Measurements from ENCODE around the gene FAT2.
"Not testable (repeated sequence)": the region's sequence is repeated elsewhere in the genome, so short reads cannot be mapped to it uniquely, and the experiment has no call there.

The FAT2 gene

GRCh38 chr5:151601391-151601790, 10.3 kb upstream of the FAT2 start:
- Histone ChIP-seq H3K4me1 (ENCODE audit: insufficient read depth, low read length) (peaks cover 7% of the 10 kb centered on the region), H3K27me3 (ENCODE audit: insufficient read depth, low read length) (no peaks in the 10 kb centered on the region), H3K4me3 (ENCODE audit: low read length) (no peak overlapping the region), H2AFZ (ENCODE audit: low read depth, low read length) (no peak overlapping the region), H3K9me3 (ENCODE audit: low read length) (no peaks in the 10 kb centered on the region), H3K36me3 (ENCODE audit: insufficient read depth, low read length) (no peaks in the 10 kb centered on the region)

- H3K27me3 ChIP-seq (ENCODE audit: insufficient read depth, low read length) = no peaks in the 10 kb centered on the region
- H3K4me3 ChIP-seq (ENCODE audit: low read length) = no peak overlapping the region
- no peaks in the 10 kb centered on the region for H3K9me3 ChIP-seq (ENCODE audit: low read length)
- no peaks in the 10 kb centered on the region for H3K36me3 ChIP-seq (ENCODE audit: insufficient read depth, low read length)
- H3K4me1 ChIP-seq (ENCODE audit: insufficient read depth, low read length) = peaks cover 7% of the 10 kb centered on the region
- H2AFZ ChIP-seq (ENCODE audit: low read depth, low read length) = no peak overlapping the region
Measured at GRCh38 chr5:151600069-151600665, 9.0 kb upstream of the FAT2 start.

GRCh38 chr5:151598984-151599383, 7.9 kb upstream of the FAT2 start:
- Histone ChIP-seq H3K27me3 (ENCODE audit: insufficient read depth, low read length) (no peaks in the 10 kb centered on the region), H3K36me3 (ENCODE audit: insufficient read depth, low read length) (no peaks in the 10 kb centered on the region), H3K4me3 (ENCODE audit: low read length) (no peak overlapping the region), H3K9me3 (ENCODE audit: low read length) (no peaks in the 10 kb centered on the region), H3K4me1 (ENCODE audit: insufficient read depth, low read length) (peaks cover 7% of the 10 kb centered on the region), H2AFZ (ENCODE audit: low read depth, low read length) (no peak overlapping the region)

DNA sequence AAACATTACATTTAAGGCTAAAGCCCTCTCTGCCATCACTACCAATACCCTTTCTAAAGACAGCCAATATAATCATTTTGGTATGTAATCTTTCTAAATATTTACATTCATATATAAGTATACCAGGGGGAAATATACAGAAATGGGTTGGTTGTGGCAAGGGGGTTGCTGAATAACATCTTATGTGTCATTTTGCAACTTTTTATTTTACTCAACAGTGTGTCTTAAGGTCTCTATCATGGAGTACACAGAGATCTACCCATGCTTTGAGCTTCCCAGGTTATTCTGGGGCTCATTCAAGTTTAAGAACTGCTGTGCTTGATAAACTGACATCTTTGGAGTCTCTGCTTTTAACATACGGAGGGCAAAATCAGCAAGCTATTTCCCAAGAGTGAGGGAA, 7.4 kb upstream of the FAT2 start:
- no peak overlapping the region for H2AFZ ChIP-seq (ENCODE audit: low read depth, low read length)
- H3K9me3 ChIP-seq (ENCODE audit: low read length) = no peaks in the 10 kb centered on the region
- no peaks in the 10 kb centered on the region for H3K27me3 ChIP-seq (ENCODE audit: insufficient read depth, low read length)
- H3K4me1 ChIP-seq (ENCODE audit: insufficient read depth, low read length) = peaks cover 7% of the 10 kb centered on the region
- H3K4me3 ChIP-seq (ENCODE audit: low read length) = no peak overlapping the region
- no peaks in the 10 kb centered on the region for H3K36me3 ChIP-seq (ENCODE audit: insufficient read depth, low read length)

GRCh38 chr5:151597749-151598148, 6.6 kb upstream of the FAT2 start:
- peaks cover 7% of the 10 kb centered on the region for H3K4me1 ChIP-seq (ENCODE audit: insufficient read depth, low read length)
- no peaks in the 10 kb centered on the region for H3K9me3 ChIP-seq (ENCODE audit: low read length)
- no peaks in the 10 kb centered on the region for H3K36me3 ChIP-seq (ENCODE audit: insufficient read depth, low read length)
- H3K4me3 ChIP-seq (ENCODE audit: low read length) = no peak overlapping the region
- no peak overlapping the region for H2AFZ ChIP-seq (ENCODE audit: low read depth, low read length)
- peaks cover under 1% of the 10 kb centered on the region for H3K27me3 ChIP-seq (ENCODE audit: insufficient read depth, low read length)

GRCh38 chr5:151596828-151597539, 5.9 kb upstream of the FAT2 start:
- H3K36me3 ChIP-seq (ENCODE audit: insufficient read depth, low read length) = no peaks in the 10 kb centered on the region
- no peak overlapping the region for H3K4me3 ChIP-seq (ENCODE audit: low read length)
- no peaks in the 10 kb centered on the region for H3K9me3 ChIP-seq (ENCODE audit: low read length)
- no peak overlapping the region for H2AFZ ChIP-seq (ENCODE audit: low read depth, low read length)
- H3K4me1 ChIP-seq (ENCODE audit: insufficient read depth, low read length) = peaks cover 7% of the 10 kb centered on the region
- H3K27me3 ChIP-seq (ENCODE audit: insufficient read depth, low read length) = peaks cover 9% of the 10 kb centered on the region

GRCh38 chr5:151595411-151595826, 4.3 kb upstream of the FAT2 start:
- no peaks in the 10 kb centered on the region for H3K36me3 ChIP-seq (ENCODE audit: insufficient read depth, low read length)
- H2AFZ ChIP-seq (ENCODE audit: low read depth, low read length) = no peak overlapping the region
- H3K9me3 ChIP-seq (ENCODE audit: low read length) = no peaks in the 10 kb centered on the region
- peaks cover 7% of the 10 kb centered on the region for H3K4me1 ChIP-seq (ENCODE audit: insufficient read depth, low read length)
- peaks cover 24% of the 10 kb centered on the region for H3K27me3 ChIP-seq (ENCODE audit: insufficient read depth, low read length)
- H3K4me3 ChIP-seq (ENCODE audit: low read length) = no peak overlapping the region

DNA sequence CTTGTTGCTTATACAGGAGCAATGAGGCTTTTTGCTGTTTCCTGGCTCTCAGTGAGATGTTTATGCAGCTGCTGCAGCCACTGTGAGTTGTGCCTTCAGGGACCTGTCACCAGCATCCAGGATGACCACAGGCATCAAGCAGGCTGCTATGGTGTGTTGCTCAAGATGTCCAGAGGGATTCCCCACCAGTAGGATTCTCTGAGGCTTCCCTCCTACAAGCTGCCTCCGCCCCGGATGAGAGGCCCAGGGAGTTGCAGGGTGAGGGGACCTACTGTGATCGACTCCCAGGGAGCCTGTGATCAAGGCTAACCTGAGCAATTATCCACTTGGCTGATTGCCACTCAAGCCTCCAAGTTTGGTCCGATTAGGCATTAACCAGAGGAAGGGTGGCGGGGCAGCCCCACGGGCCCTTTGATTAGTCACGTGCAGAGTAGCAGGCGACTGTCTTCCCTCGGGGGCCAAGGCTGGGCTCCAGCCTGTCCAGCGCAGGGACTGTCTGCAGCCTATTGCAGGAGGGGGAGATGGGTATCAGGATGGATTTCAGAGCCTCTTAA, 1.8 kb upstream of the FAT2 start:
- Histone ChIP-seq H3K27me3 (ENCODE audit: insufficient read depth, low read length) (peaks cover 34% of the 10 kb centered on the region), H3K36me3 (ENCODE audit: insufficient read depth, low read length) (no peaks in the 10 kb centered on the region), H3K9me3 (ENCODE audit: low read length) (no peaks in the 10 kb centered on the region), H3K4me3 (ENCODE audit: low read length) (no peak overlapping the region), H2AFZ (ENCODE audit: low read depth, low read length) (no peak overlapping the region), H3K4me1 (ENCODE audit: insufficient read depth, low read length) (peaks cover 7% of the 10 kb centered on the region)

GRCh38 chr5:151589878-151590570, 1.1 kb downstream of the FAT2 start:
- H3K36me3 ChIP-seq (ENCODE audit: insufficient read depth, low read length) = no peaks in the 10 kb centered on the region
- peaks cover 34% of the 10 kb centered on the region for H3K27me3 ChIP-seq (ENCODE audit: insufficient read depth, low read length)
- no peak overlapping the region for H2AFZ ChIP-seq (ENCODE audit: low read depth, low read length)
- H3K9me3 ChIP-seq (ENCODE audit: low read length) = no peaks in the 10 kb centered on the region
- H3K4me3 ChIP-seq (ENCODE audit: low read length) = no peak overlapping the region
- no peaks in the 10 kb centered on the region for H3K4me1 ChIP-seq (ENCODE audit: insufficient read depth, low read length)

DNA sequence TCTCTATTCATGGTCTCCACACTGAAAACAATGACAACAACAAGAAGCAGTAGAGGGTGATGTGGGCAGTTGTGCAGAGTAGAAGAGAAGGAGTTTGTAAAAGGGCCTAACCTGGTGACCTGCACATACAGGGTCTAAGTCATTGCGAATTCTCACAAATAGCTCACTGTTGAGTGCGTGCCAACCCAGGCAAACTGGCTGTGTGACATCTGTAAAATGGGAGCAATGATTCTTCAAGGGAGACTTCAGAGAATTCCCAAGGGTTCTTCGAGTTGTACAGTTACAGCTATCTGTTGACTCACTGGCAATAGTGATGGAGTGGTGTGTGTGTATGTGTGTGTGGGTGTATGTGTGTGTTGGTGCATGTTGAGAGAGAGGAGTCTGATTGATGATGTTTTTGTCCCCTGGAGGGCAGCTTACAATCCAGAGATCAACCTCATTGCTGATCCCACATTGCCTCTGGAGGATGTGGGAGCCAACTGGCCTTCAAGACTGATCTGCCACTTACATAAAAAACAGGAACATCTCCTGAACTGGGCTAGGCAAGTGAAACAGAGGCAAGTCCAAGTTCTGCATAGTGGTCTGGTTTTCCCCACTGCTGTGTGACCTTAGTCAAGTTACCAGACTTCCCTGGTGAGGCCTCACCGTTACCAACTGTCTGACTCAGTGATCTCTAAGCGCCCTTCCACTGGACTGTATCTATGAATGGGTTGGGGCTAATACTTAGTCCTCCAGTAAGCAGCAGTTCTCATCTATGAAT, 3.2 kb downstream of the FAT2 start:
- no peaks in the 10 kb centered on the region for H3K36me3 ChIP-seq (ENCODE audit: insufficient read depth, low read length)
- no peak overlapping the region for H3K4me3 ChIP-seq (ENCODE audit: low read length)
- H3K4me1 ChIP-seq (ENCODE audit: insufficient read depth, low read length) = no peaks in the 10 kb centered on the region
- H3K27me3 ChIP-seq (ENCODE audit: insufficient read depth, low read length) = peaks cover 34% of the 10 kb centered on the region
- no peaks in the 10 kb centered on the region for H3K9me3 ChIP-seq (ENCODE audit: low read length)
- no peak overlapping the region for H2AFZ ChIP-seq (ENCODE audit: low read depth, low read length)

DNA sequence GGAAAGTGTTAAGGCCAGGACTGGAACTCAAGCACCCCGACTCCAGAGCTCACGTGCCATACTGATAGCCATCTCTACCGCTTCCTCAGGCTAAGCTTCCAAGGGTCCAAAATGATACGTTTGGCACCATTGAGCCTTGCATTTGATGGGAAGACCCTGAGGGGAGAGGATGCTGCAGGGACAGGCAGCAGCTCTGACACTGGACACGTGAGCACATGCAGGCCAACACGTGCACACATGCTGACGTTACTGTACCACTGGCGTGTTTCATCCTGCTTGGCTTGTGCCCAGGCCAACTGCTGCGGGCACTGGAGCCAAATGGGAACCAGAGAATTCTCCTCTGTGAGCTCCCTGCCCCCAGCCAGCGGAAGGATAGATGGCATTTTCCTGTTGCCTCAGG, 5.2 kb downstream of the FAT2 start:
- peaks cover 16% of the 10 kb centered on the region for H3K27me3 ChIP-seq (ENCODE audit: insufficient read depth, low read length)
- no peak overlapping the region for H2AFZ ChIP-seq (ENCODE audit: low read depth, low read length)

GRCh38 chr5:151585344-151585743, 5.8 kb downstream of the FAT2 start:
- not testable (repeated sequence) for H3K9me3 ChIP-seq (ENCODE audit: low read length); H3K36me3 ChIP-seq (ENCODE audit: insufficient read depth, low read length)
- H3K27me3 ChIP-seq (ENCODE audit: insufficient read depth, low read length) = peaks cover 10% of the 10 kb centered on the region

More for the DNA sequence above, 5.2 kb downstream of the FAT2 start:
- Histone ChIP-seq H3K4me3 (ENCODE audit: low read length) (no peak overlapping the region), H3K9me3 (ENCODE audit: low read length) (no peaks in the 10 kb centered on the region), H3K4me1 (ENCODE audit: insufficient read depth, low read length) (no peaks in the 10 kb centered on the region), H3K36me3 (ENCODE audit: insufficient read depth, low read length) (no peaks in the 10 kb centered on the region)

More at GRCh38 chr5:151585344-151585743, 5.8 kb downstream of the FAT2 start:
- H3K4me3 ChIP-seq (ENCODE audit: low read length); H2AFZ ChIP-seq (ENCODE audit: low read depth, low read length); H3K4me1 ChIP-seq (ENCODE audit: insufficient read depth, low read length): not testable (repeated sequence)
